ENCODE results near the gene MPV17. TPM values are rescaled to one million over a fixed set of nuclear protein-coding genes. Genes with fewer than 3 reads are reported as not detected.

MPV17 gene
- total and polyA plus RNA-seq, 2 donors (not counting 1 experiment from before 2014, with no cell fraction given), result 103 to 137 TPM

DNA sequence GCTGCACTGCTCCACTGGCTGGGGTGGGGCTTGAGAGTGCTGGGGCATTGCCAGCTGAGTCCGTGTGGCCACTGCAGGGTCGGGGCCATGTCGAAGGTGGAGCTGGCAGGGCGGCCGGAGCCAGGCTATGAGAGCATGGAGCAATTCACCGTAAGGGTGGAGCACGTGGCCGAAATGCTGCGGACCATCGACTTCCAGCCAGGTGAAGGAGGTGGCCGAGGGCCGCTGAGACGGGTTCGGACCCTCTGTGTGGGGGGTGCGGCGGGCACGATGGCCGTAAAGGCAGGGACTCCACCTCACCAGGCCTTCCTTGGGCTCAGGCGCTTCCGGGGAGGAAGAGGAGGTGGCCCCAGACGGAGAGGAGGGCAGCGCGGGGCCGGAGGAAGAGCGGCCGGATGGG, 16.8 kb downstream of the MPV17 start:
- Histone ChIP-seq H2AFZ (ENCODE audit: insufficient read depth, low read depth, low read length, poor library complexity, severe bottlenecking) (peak overlapping the region; percentile 56), H3K9me3 (ENCODE audit: control extremely low read depth in 1 of 3, control insufficient read depth in 2 of 3, insufficient read depth in 1 of 3, low read length in 2 of 3) (peaks cover 0 to 7% (median 0%) of the 10 kb centered on the region in 3 donors), H3K27me3 (replicated peaks in 1 of 4; ENCODE audit: control extremely low read depth in 1 of 4, control insufficient read depth in 3 of 4, insufficient read depth in 4 of 4, low read length in 3 of 4) (peaks cover 0 to 29% (median 9%) of the 10 kb centered on the region in 4 experiments), H3K4me1 (ENCODE audit: control insufficient read depth in 2 of 2, insufficient read depth in 2 of 2, low read length in 2 of 2) (peaks cover 14 to 22% of the 10 kb centered on the region in 2 donors), H3K4me3 (ENCODE audit: control extremely low read depth in 1 of 5, extremely low read depth in 1 of 5, insufficient read depth in 1 of 5, low read depth in 2 of 5, low read length in 4 of 5) (peak overlapping the region in 4 of 5 experiments; percentile 15 to 30 (median 22)), H3K27ac (ENCODE audit: low read length in 2 of 2) (no peak overlapping the region), H4K20me1 (ENCODE audit: control insufficient read depth, insufficient read depth, low read length, poor library complexity, severe bottlenecking) (no peaks in the 10 kb centered on the region), H3K79me2 (ENCODE audit: control insufficient read depth, insufficient read depth, low read length) (no peaks in the 10 kb centered on the region), H3K9ac (ENCODE audit: low read length) (peak overlapping the region; percentile 28), H3K36me3 (replicated peaks in 1 of 2; ENCODE audit: control extremely low read depth in 1 of 2, control insufficient read depth in 1 of 2, extremely low read depth in 1 of 2, insufficient read depth in 2 of 2, low read length in 1 of 2) (peaks cover 0 to 6% of the 10 kb centered on the region in 2 experiments), H3K4me2 (replicated peaks; ENCODE audit: low read depth, low read length, poor library complexity, severe bottlenecking) (peak overlapping the region; percentile 71)
- ChIA-PET CTCF (interaction anchor here (3.8 kb wide), 1 partner anchor 208 kb away, joined by 26 read pairs; no protein-coding TSS in a partner anchor), POLR2A (no interaction called here)
- 45% methylated on average over 26 of the region's 26 CpGs for WGBS (ENCODE audit: insufficient coverage)
- intact Hi-C loops (cut with micrococcal nuclease), result no loop called here
- no peak for DNase-seq
- Mint-ChIP-seq H3K4me1 (peaks cover 11% of the 10 kb centered on the region), H3K9me3 (ENCODE audit: insufficient read depth) (no peaks in the 10 kb centered on the region), H3K4me3 (no peak overlapping the region), H3K27ac (no peak overlapping the region), H3K27me3 (peaks cover 21% of the 10 kb centered on the region)
- no peak for TF ChIP-seq EZH2 (IDR thresholded peaks at IDR 0.05; ENCODE audit: borderline replicate concordance, insufficient read depth, low read depth, low read length, poor library complexity, severe bottlenecking)
- TF ChIP-seq, protein P1, sequence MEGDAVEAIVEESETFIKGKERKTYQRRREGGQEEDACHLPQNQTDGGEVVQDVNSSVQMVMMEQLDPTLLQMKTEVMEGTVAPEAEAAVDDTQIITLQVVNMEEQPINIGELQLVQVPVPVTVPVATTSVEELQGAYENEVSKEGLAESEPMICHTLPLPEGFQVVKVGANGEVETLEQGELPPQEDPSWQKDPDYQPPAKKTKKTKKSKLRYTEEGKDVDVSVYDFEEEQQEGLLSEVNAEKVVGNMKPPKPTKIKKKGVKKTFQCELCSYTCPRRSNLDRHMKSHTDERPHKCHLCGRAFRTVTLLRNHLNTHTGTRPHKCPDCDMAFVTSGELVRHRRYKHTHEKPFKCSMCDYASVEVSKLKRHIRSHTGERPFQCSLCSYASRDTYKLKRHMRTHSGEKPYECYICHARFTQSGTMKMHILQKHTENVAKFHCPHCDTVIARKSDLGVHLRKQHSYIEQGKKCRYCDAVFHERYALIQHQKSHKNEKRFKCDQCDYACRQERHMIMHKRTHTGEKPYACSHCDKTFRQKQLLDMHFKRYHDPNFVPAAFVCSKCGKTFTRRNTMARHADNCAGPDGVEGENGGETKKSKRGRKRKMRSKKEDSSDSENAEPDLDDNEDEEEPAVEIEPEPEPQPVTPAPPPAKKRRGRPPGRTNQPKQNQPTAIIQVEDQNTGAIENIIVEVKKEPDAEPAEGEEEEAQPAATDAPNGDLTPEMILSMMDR (IDR thresholded peaks at IDR 0.05), result no peak
- no peak for ATAC-seq (ENCODE audit: low read depth)

- H3K36me3 ChIP-seq (replicated peaks in 1 of 2; ENCODE audit: control extremely low read depth in 1 of 2, control insufficient read depth in 1 of 2, extremely low read depth in 1 of 2, insufficient read depth in 2 of 2, low read length in 1 of 2), result peaks cover 0 to 6% of the 10 kb centered on the region in 2 experiments
- no peaks in the 10 kb centered on the region for H4K20me1 ChIP-seq (ENCODE audit: control insufficient read depth, insufficient read depth, low read length, poor library complexity, severe bottlenecking)
- POLR2A ChIA-PET, result no interaction called here
- peaks cover 0 to 29% (median 9%) of the 10 kb centered on the region in 4 experiments for H3K27me3 ChIP-seq (replicated peaks in 1 of 4; ENCODE audit: control extremely low read depth in 1 of 4, control insufficient read depth in 3 of 4, insufficient read depth in 4 of 4, low read length in 3 of 4)
- no peak for TF ChIP-seq EZH2 (IDR thresholded peaks at IDR 0.05; ENCODE audit: borderline replicate concordance, insufficient read depth, low read depth, low read length, poor library complexity, severe bottlenecking)
- TF ChIP-seq, protein P1 (IDR thresholded peaks at IDR 0.05), result no peak
- H3K4me3 ChIP-seq (ENCODE audit: control extremely low read depth in 1 of 5, extremely low read depth in 1 of 5, insufficient read depth in 1 of 5, low read depth in 2 of 5, low read length in 4 of 5), result no peak overlapping the region
- H3K4me2 ChIP-seq (replicated peaks; ENCODE audit: low read depth, low read length, poor library complexity, severe bottlenecking), result no peak overlapping the region
- H3K4me1 Mint-ChIP-seq, result peaks cover 11% of the 10 kb centered on the region
- H3K27me3 Mint-ChIP-seq, result peaks cover 21% of the 10 kb centered on the region
- H3K27ac ChIP-seq (ENCODE audit: low read length in 2 of 2), result no peak overlapping the region
- 97% methylated on average over 16 of the region's 16 CpGs for WGBS (ENCODE audit: insufficient coverage)
- H3K27ac Mint-ChIP-seq, result no peak overlapping the region
- intact Hi-C loops (cut with micrococcal nuclease), result no loop called here
- peak overlapping the region; percentile 8 for H3K4me3 Mint-ChIP-seq
- no peak for DNase-seq
- ATAC-seq (ENCODE audit: low read depth), result no peak
- no peak overlapping the region for H3K9ac ChIP-seq (ENCODE audit: low read length)
- H3K79me2 ChIP-seq (ENCODE audit: control insufficient read depth, insufficient read depth, low read length), result no peaks in the 10 kb centered on the region
- no peak overlapping the region for H2AFZ ChIP-seq (ENCODE audit: insufficient read depth, low read depth, low read length, poor library complexity, severe bottlenecking)
- H3K9me3 ChIP-seq (ENCODE audit: control extremely low read depth in 1 of 3, control insufficient read depth in 2 of 3, insufficient read depth in 1 of 3, low read length in 2 of 3), result peaks cover 0 to 7% (median 0%) of the 10 kb centered on the region in 3 donors
- CTCF ChIA-PET, result interaction anchor here (1.0 to 3.8 kb wide), 2 partner anchors 207 to 459 kb away, joined by 3 to 26 read pairs; no protein-coding TSS in a partner anchor
- peaks cover 14 to 22% of the 10 kb centered on the region in 2 donors for H3K4me1 ChIP-seq (ENCODE audit: control insufficient read depth in 2 of 2, insufficient read depth in 2 of 2, low read length in 2 of 2)
- H3K9me3 Mint-ChIP-seq (ENCODE audit: insufficient read depth), result no peaks in the 10 kb centered on the region
Measured at GRCh38 chr2:27305516-27305915, 17.4 kb downstream of the MPV17 start.

All from B cell (primary cell).